Panc1 (cell line): ENCODE results near the gene FAM118A. TPM values are rescaled to one million over a fixed set of nuclear protein-coding genes. Genes with fewer than 3 reads are reported as not detected.

ENCODE experiments used
- ATAC-seq: fragments of 200-7000 bp; cut with Tn5 transposase; 2 replicates; pipeline ENCODE4 v1.9.1; 2020; ENCODE audit warnings: mild to moderate bottlenecking, moderate library complexity
- BruUV-seq: library from RNA; stranded (reverse); fragments of 400-500 nt; replicated peaks from 2 replicates; lab custom pipeline; 2021; lab: Mats Ljungman, UMichigan
- CTCF ChIA-PET: fragments of 300-600 bp; sonication (Branson Sonifier 250); formaldehyde crosslinking; loops from one replicate; lab custom pipeline; 2022; ENCODE audit warnings: antibody characterized with exemption; lab: Charles Lee
- POLR2A ChIA-PET: fragments of 300-600 bp; sonication (Branson Sonifier 250); formaldehyde crosslinking; loops from one replicate; lab custom pipeline; 2022; ENCODE audit warnings: antibody characterized with exemption; lab: Charles Lee
- DNase-seq: peaks from one replicate; pipeline ENCODE4 v3.0.0-alpha.2; 2010; ENCODE audit warnings: low read depth, low spot score
- H3K27ac ChIP-seq: 2 replicates; pipeline ENCODE4 v1.5.1; 2011; ENCODE audit warnings: mild to moderate bottlenecking, low read length, inconsistent platforms
- H3K27me3 ChIP-seq: fragments of 200-500 bp; sonication (Bioruptor generic); 2 replicates; pipeline ENCODE4 v1.6.0; 2014; ENCODE audit warnings: low read length, inconsistent platforms; ENCODE audit not compliant: control insufficient read depth, insufficient read depth
- H3K36me3 ChIP-seq: fragments of 200-500 bp; sonication (Bioruptor generic); 2 replicates; pipeline ENCODE4 v1.5.1; 2014; ENCODE audit warnings: inconsistent platforms, mild to moderate bottlenecking, low read length, moderate library complexity; ENCODE audit not compliant: control insufficient read depth, insufficient read depth
- H3K4me1 ChIP-seq: 2 replicates; pipeline ENCODE4 v1.5.1; 2011; ENCODE audit warnings: inconsistent platforms, mild to moderate bottlenecking, low read length, moderate library complexity; ENCODE audit not compliant: control insufficient read depth, insufficient read depth
- H3K4me3 ChIP-seq, 2 experiments: 2 replicates each; pipeline ENCODE4 v1.5.1; 2011 to 2012; ENCODE audit warnings: low read depth in 2 of 2, low read length in 2 of 2, mild to moderate bottlenecking in 2 of 2, inconsistent platforms in 1 of 2, moderate library complexity in 1 of 2
- H3K9me3 ChIP-seq: fragments of 200-500 bp; sonication (Bioruptor generic); 2 replicates; pipeline ENCODE4 v1.5.1; 2014; ENCODE audit warnings: low read depth, mild to moderate bottlenecking, inconsistent platforms, low read length, moderate library complexity; ENCODE audit not compliant: control insufficient read depth, insufficient read depth
- CTCF ChIP-seq: fragments of 450-650 bp; IDR thresholded peaks from 2 replicates; pipeline ENCODE4 v1.5.1; 2017; ENCODE audit warnings: mild to moderate bottlenecking
- POLR2AphosphoS5 ChIP-seq: IDR thresholded peaks from 2 replicates; pipeline ENCODE4 v1.6.1; 2012; ENCODE audit warnings: mild to moderate bottlenecking, low read depth, low read length, moderate library complexity
- REST ChIP-seq, 2 experiments: IDR thresholded peaks; 2 replicates each; pipeline ENCODE4 v1.6.1; 2011 to 2012; ENCODE audit warnings: low read depth in 2 of 2, control low read depth in 1 of 2, low read length in 1 of 2, mild to moderate bottlenecking in 1 of 2, moderate library complexity in 1 of 2; ENCODE audit not compliant: insufficient read depth in 1 of 2
- SIN3A ChIP-seq: IDR thresholded peaks from 2 replicates; pipeline ENCODE4 v1.6.1; 2012; ENCODE audit warnings: low read depth, mild to moderate bottlenecking, low read length, moderate library complexity, borderline replicate concordance; ENCODE audit not compliant: insufficient read depth
- TCF7L2 ChIP-seq: IDR thresholded peaks from 2 replicates; pipeline ENCODE4 v1.6.1; 2011; ENCODE audit warnings: mild to moderate bottlenecking, low read depth, low read length, inconsistent platforms
- in situ Hi-C: cut with HindIII; loops from 2 replicates; pipeline ENCODE4 v1.10.0; 2016; ENCODE audit warnings: low sequenced_read_pairs, low pct_unique_long_range_greater_than_20kb
- intact Hi-C: fragments of 100-400 bp; cut with micrococcal nuclease; formaldehyde crosslinking; loops from one replicate; pipeline ENCODE4 v1.10.0; 2022; ENCODE audit not compliant: unreplicated experiment
- total RNA-seq: library from RNA; stranded (reverse); gene quantifications from one replicate; pipeline ENCODE4 v1.2.1, GENCODE V29; 2021; ENCODE audit not compliant: unreplicated experiment

FAM118A gene
- total RNA-seq, 1 experiment from 2014 or later: 73.2 TPM

- Histone ChIP-seq H3K27me3 (no peaks in the 10 kb centered on the region), H3K36me3 (no peaks in the 10 kb centered on the region), H3K9me3 (no peaks in the 10 kb centered on the region), H3K27ac (no peak overlapping the region), H3K4me3 (no peak overlapping the region), H3K4me1 (no peaks in the 10 kb centered on the region)
- BruUV-seq: no TSS peak
- DNase-seq (no peak), ATAC-seq (no peak)
- TF ChIP-seq REST (IDR thresholded peaks at IDR 0.05; ENCODE audit: insufficient read depth in 1 of 2, low read depth in 2 of 2, low read length in 1 of 2) (no peak), POLR2AphosphoS5 (no peak), CTCF (no peak), TCF7L2 (no peak), SIN3A (no peak)
- intact Hi-C loops: no loop called here
- CTCF ChIA-PET: no interaction called here
- POLR2A ChIA-PET: no interaction called here
- in situ Hi-C loops: no loop called here
Measured at GRCh38 chr22:45295492-45295891, 14.2 kb upstream of the FAM118A start.

DNA sequence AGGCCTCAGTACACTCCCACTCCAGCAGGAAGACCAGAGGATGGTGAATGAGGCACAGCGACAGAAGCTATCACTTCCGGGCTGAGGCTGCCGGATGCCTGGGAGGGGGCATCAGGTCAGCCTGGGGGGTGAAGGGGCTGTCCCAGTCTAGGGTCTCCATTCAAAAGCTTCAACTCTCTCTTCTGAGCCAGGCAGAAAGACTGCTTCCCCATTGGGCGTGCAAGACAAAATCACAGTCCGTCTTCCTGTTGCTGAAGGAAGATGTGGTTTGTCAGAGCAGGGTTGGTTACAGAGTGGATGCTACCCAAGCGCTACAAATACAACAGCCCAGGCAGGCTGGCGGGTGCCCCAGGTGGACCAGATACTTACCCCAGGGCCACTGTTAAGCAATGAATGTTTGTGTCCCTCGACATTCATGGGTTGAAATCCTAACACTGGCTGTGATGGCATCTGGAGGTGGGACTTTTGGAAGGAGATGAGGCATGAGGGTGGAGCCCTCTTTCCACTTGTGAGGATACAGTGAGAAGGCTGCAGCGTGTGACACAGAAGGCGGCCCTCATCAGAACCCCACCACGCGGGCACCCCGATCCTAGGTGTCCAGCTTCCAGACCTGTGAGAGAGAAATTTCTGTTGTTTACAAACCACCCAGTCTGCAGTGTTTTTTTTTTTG is 13.0 kb upstream of the FAM118A start:
- POLR2A ChIA-PET: no interaction called here
- no peaks in the 10 kb centered on the region for H3K4me1 ChIP-seq
- BruUV-seq: no TSS peak
- TF ChIP-seq CTCF: no peak
- TF ChIP-seq POLR2AphosphoS5: no peak
- no peak for TF ChIP-seq SIN3A
- no peak for TF ChIP-seq REST (IDR thresholded peaks at IDR 0.05; ENCODE audit: insufficient read depth in 1 of 2, low read depth in 2 of 2, low read length in 1 of 2)
- no peak for TF ChIP-seq TCF7L2
- CTCF ChIA-PET: no interaction called here
- H3K36me3 ChIP-seq: no peaks in the 10 kb centered on the region
- in situ Hi-C loops (no loop called here), intact Hi-C loops (no loop called here)
- H3K4me3 ChIP-seq: no peak overlapping the region
- H3K27ac ChIP-seq: no peak overlapping the region
- no peak for DNase-seq
- ATAC-seq: no peak
- H3K27me3 ChIP-seq: no peaks in the 10 kb centered on the region
- H3K9me3 ChIP-seq: no peaks in the 10 kb centered on the region
